Measurements from ENCODE around the gene PLEKHG4. TPM values are rescaled to one million over a fixed set of nuclear protein-coding genes. Genes with fewer than 3 reads are reported as not detected.

The PLEKHG4 gene
- polyA plus RNA-seq, 2 of the 4 experiments (the other 2 are of a cell fraction): 10.0 to 15.9 TPM

DNA sequence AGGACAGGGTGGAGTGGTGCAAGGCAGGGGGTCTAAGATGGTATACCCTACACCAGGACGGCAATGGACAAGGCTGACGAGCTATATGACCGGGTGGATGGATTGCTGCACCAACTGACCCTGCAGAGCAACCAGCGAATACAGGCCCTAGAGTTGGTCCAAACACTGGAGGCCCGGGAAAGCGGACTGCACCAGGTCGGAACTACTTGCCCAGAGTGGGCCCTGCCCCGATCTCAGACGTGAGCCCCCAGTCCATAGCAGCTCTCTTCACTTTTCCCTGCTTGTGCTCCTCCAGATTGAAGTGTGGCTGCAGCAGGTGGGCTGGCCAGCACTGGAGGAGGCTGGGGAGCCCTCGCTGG is 3.1 kb downstream of the PLEKHG4 start (continued):
- TF ChIP-seq, protein P1, sequence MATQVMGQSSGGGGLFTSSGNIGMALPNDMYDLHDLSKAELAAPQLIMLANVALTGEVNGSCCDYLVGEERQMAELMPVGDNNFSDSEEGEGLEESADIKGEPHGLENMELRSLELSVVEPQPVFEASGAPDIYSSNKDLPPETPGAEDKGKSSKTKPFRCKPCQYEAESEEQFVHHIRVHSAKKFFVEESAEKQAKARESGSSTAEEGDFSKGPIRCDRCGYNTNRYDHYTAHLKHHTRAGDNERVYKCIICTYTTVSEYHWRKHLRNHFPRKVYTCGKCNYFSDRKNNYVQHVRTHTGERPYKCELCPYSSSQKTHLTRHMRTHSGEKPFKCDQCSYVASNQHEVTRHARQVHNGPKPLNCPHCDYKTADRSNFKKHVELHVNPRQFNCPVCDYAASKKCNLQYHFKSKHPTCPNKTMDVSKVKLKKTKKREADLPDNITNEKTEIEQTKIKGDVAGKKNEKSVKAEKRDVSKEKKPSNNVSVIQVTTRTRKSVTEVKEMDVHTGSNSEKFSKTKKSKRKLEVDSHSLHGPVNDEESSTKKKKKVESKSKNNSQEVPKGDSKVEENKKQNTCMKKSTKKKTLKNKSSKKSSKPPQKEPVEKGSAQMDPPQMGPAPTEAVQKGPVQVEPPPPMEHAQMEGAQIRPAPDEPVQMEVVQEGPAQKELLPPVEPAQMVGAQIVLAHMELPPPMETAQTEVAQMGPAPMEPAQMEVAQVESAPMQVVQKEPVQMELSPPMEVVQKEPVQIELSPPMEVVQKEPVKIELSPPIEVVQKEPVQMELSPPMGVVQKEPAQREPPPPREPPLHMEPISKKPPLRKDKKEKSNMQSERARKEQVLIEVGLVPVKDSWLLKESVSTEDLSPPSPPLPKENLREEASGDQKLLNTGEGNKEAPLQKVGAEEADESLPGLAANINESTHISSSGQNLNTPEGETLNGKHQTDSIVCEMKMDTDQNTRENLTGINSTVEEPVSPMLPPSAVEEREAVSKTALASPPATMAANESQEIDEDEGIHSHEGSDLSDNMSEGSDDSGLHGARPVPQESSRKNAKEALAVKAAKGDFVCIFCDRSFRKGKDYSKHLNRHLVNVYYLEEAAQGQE (IDR thresholded peaks at IDR 0.05): no peak
- no peak for TF ChIP-seq GATA3 (IDR thresholded peaks at IDR 0.05; ENCODE audit: borderline replicate concordance)

DNA sequence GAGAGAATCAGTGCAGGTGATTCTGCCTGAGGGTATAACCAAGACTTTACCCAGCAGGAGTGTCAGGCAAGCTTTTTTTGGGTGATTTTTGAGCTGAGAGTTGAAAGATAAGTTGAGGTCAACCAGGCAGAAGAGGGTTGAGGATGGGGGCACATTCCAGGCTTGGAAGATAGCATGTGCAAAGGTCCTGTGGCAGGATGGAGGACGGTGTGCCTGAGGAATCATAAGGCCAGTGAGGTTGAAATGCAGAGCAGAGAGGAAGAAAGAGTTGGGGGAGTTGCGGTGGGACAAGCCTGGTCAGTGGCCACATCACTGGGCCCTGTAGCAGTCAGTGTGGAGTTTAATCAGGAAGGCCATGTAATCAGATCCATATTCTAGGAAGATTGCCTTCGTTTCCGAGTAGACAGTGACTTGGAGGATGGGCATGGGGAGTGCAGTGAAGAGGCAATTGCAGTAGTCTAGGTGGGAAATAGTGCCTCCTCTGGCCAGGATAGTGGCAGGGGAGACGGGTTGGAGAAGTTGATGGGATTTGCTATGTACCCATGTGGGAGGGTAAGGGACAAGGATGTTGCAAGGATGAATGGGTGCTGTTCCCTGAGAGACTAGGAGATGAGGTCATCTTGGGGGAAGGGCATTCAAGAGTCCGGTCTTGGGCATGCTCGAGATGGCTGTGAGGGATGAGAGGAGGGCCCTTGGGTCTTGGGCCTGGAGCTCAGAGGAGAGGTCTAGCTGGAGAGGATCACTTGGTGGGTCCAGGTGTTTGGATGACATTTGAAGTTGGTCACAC is 3.9 kb downstream of the PLEKHG4 start:
- peak in 1 of 2 experiments; percentile 50 for DNase-seq (ENCODE audit: low read depth in 1 of 2, low spot score in 1 of 2)
- H3K9me3 ChIP-seq: no peaks in the 10 kb centered on the region
- CTCF ChIA-PET: interaction anchor here (1.5 to 4.4 kb wide), 7 partner anchors 17 to 145 kb away, joined by 5 to 19 read pairs (median 10); partner anchors contain the start of genes KCTD19, LRRC36 and ZDHHC1

More for the DNA sequence above, 3.9 kb downstream of the PLEKHG4 start:
- no peak overlapping the region for H3K4me2 ChIP-seq
- H3K4me3 ChIP-seq: no peak overlapping the region
- no peak overlapping the region for H3K27ac ChIP-seq
- TF ChIP-seq, protein P2, sequence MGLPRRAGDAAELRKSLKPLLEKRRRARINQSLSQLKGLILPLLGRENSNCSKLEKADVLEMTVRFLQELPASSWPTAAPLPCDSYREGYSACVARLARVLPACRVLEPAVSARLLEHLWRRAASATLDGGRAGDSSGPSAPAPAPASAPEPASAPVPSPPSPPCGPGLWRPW (IDR thresholded peaks at IDR 0.05): no peak
- TF ChIP-seq MYC (IDR thresholded peaks at IDR 0.05; ENCODE audit: borderline replicate concordance, low read length) (no peak), TFCP2L1 (CRISPR knock-in tag; IDR thresholded peaks at IDR 0.05) (no peak), RARB (CRISPR knock-in tag; IDR thresholded peaks at IDR 0.05) (no peak), RCOR1 (IDR thresholded peaks at IDR 0.05; ENCODE audit: low read depth, low read length) (no peak), HOXB13 (CRISPR knock-in tag; IDR thresholded peaks at IDR 0.05; ENCODE audit: low read depth) (no peak), NPAS2 (CRISPR knock-in tag; IDR thresholded peaks at IDR 0.05; ENCODE audit: borderline replicate concordance) (no peak), HMGXB4 (CRISPR knock-in tag; IDR thresholded peaks at IDR 0.05; ENCODE audit: borderline replicate concordance) (no peak), ATOH8 (CRISPR knock-in tag; IDR thresholded peaks at IDR 0.05; ENCODE audit: low read depth) (no peak), CTCF (IDR thresholded peaks at IDR 0.05) (no peak), POLR2AphosphoS2 (conservative IDR thresholded peaks at IDR 0.05; ENCODE audit: low read length) (no peak), USF2 (IDR thresholded peaks at IDR 0.05) (no peak), KDM1A (IDR thresholded peaks at IDR 0.05; ENCODE audit: low read depth) (no peak), CBX8 (IDR thresholded peaks at IDR 0.05) (no peak), ZFP36 (IDR thresholded peaks at IDR 0.05; ENCODE audit: borderline replicate concordance, partially characterized antibody) (no peak)
- TF ChIP-seq, protein P3, sequence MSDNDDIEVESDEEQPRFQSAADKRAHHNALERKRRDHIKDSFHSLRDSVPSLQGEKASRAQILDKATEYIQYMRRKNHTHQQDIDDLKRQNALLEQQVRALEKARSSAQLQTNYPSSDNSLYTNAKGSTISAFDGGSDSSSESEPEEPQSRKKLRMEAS (IDR thresholded peaks at IDR 0.05): no peak
- TF ChIP-seq, protein P4, sequence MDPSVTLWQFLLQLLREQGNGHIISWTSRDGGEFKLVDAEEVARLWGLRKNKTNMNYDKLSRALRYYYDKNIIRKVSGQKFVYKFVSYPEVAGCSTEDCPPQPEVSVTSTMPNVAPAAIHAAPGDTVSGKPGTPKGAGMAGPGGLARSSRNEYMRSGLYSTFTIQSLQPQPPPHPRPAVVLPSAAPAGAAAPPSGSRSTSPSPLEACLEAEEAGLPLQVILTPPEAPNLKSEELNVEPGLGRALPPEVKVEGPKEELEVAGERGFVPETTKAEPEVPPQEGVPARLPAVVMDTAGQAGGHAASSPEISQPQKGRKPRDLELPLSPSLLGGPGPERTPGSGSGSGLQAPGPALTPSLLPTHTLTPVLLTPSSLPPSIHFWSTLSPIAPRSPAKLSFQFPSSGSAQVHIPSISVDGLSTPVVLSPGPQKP (IDR thresholded peaks at IDR 0.05; ENCODE audit: low read depth, low read length): no peak
- ATAC-seq (no peak), FAIRE-seq (no peak)
- peaks cover 14% of the 10 kb centered on the region; the same call in 2 of the 3 replicates for H3K4me1 ChIP-seq
- 86% methylated on average over 7 of the region's 7 CpGs for WGBS (ENCODE audit: missing lambda C conversion rate)
- POLR2A ChIA-PET: interaction anchor here (1.9 kb wide), 1 partner anchor 29 kb away, joined by 4 read pairs; no protein-coding TSS in a partner anchor

Data from A549 (cell line).